HG03354 (cell line): Measurements from ENCODE around the gene KCNQ1OT1.

Experiments used
- ATAC-seq: cut with Tn5 transposase; IDR thresholded peaks from one replicate; pipeline ENCODE4 v1.9.1; 2021; ENCODE audit warnings: mild to moderate bottlenecking; ENCODE audit not compliant: unreplicated experiment, poor library complexity, severe bottlenecking

KCNQ1OT1 gene

DNA sequence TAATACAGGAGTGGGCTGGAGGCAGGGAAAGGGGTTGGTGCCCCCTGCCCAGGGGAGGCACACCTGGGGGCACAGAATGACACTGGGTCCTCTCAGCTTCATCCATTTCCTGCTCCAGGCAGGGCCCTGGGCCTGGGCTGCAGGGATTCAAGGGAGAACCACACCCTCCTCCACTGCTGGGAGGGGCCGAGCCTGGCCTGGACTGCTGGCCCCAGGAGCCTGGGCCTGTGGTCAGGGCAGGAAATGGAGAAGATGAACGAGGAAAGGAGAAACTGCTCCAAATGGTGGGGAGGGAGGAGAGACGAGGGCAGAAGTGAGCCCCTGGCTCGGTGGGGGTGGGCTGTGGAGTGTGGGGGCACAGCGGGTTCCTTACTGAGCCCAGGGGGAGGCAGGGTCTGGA, 38.1 kb upstream of the KCNQ1OT1 start:
- no peak for ATAC-seq

DNA sequence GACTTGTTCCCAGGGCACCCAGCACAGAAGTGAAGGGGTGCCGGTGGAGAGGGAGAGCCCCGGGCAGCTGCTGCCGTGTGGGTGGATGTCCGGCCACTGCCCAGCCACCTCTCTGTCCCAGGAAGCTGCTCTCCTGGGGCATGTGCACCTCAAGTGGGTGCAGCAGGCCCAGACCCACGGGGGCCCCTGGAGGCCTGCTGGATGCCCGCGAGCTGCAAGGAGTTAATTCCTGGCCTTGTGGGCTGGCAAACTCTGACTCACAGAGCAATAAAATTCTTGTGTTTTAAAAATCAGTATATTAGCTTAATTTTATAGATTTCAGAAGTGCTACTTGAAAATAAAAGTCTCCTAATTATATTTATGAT, 37.4 kb upstream of the KCNQ1OT1 start:
- no peak for ATAC-seq

DNA sequence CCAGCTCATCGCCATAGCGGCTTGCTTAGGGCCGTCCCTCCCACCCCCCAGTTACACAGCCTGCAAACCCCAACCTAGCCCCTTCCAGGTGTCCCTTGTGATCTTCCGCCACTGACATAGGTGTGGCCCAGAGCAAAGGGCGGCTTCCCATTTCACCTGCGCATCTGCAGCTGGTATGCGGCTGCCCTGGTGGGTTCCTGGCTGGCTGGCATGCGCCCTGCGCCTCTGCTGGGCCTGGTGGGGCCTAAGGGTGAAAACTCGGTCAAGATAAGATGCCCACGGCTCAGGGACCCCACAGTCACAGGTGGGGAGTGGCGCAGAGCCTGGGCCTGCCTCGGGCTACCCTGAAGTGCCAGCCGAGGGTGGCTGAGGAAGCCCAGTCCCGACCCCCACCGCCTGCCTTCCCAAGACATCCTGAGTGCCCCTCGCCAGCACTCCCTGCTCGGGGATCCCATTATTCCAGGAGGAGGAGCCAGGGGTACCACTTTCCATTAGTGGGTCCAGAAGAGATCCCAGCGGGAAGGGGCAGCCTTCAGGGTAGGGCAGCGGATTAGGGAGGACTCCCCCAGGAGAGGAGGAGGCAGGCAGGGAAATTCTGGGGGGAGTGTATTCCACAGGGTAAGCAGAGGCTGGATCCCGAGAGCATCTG, 36.9 kb upstream of the KCNQ1OT1 start:
- no peak for ATAC-seq

DNA sequence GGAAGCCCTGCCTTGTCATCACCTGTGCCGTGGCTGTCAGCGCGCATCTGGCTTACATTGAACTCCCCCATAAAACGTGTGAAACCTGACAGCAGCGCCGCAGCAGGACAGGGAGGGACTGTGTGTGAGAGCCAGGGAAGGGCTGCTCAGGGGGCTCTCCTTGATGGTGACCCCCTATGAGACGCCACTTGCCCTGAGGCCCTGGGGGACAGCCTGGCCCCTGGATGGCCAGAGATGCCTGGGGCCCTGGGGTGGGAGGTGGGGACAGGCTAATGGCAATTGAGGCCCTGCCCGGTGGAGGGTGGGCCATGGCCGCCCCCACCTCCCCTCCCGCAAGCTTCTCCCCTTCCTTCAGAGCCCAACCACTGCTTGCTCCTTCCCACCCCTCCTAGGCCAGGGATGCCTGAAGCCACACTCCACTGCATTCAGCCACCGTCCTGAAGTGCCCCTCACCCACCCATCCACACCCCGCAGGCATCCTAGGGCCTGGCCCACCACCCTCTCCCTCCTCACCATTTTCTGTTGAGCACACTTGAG, 35.3 kb upstream of the KCNQ1OT1 start:
- ATAC-seq = no peak

DNA sequence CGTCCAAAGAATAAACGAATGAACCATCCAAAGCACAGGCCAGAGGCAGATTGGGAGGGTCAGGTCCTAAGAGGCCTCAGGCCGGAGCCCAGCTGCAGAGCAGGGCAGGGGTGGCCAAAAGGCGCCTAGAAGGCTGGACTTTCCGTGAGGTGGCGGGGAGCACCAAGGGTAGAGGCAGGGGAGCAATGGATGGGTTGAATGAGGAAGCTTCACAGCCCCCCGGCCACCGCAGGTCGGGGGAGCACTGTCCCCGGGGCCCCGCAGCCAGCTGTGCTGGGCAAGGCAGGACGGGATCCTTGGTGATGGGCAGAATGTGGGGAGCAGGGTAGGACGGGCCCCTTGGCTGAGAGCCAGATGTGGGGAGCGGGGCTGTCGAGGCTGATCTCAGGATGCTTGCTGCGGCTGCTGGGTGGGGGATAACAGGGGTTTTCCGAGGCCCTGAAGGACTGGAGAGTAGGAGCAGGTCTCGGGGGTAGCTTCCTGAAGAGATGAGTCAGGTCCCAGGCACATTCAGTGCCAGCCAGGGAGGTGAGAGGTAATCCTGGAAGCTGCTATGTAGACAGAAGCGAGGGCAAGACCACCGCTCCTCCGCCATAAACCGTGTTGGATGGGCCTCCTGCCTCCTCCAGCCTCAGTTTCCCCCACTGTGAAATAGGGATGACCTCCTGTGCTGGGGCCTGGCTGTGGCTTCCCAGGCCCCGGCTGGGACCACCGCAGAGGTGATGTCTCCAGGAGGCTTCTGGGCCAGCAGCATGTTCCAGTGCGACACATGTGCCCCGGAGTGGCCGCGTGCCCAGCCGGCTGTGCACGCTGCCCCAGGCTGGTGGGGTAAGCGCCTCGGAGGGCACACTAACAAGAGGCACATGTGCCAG, 34.6 kb upstream of the KCNQ1OT1 start:
- ATAC-seq = no peak

DNA sequence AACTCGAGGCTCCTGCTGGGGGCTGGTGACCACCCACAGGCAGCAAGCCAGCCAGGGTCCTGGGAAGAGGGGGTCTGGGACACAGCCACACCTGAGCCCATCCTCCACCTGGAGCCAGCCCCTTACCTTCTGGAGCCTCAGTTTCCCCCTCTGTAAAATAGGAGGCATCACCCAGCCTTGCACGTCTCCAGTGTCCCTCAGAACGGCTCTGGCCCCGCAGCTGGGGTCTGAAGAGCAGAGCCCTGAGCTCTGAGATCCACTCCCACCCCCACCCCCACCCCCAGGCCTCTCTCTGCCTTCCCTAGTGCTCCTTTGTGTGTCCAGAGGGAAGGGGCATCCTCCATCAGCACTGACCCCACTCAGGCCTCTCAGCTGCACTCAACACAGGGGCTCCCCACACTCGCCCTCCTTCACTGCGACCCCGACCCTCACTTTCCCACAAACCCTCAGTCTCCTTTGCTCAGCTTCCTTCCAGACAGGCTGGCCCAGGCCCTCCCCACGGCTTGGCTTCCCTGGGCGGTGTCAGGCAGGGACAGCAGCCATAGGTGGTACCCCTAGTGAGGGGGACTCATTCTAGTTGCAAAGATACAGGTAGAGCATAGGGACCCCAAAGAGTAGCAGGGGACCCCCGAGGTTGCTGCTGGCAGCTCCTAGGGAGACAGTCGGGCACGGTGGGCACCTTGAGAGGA, 33.3 kb upstream of the KCNQ1OT1 start:
- no peak for ATAC-seq

DNA sequence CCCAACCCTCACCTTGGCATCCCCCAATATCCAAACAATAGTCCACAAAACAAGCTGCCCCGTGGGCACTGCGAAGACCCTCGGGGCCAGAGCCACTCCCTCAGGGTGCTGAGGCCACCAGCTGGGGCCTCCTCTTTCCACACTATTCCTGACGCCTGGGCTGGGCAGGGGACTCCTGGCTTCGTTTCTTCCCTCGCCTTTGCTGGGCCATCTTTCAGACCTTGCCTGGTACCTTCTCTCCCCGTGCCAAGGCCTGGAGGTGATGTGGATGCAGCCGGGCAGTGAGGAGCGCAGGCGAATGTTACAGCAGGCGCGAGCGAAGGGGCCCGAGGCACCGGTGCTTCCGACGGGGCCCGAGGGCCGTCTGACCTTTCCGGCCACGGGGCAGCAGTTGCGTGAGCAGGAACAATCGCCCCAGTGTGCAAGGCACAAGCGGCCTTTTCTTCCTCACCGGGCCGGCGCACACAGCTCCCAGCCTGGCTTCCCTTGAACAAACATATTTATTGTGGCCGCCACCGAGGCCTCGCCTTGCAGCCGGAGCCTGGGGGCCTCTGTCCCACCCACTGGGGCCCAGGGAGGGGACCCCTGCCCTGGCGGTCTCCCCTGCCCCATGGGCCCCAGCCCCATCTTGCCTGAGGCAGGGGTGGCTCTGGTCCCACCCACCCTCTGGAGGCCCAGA, 32.6 kb upstream of the KCNQ1OT1 start:
- no peak for ATAC-seq

DNA sequence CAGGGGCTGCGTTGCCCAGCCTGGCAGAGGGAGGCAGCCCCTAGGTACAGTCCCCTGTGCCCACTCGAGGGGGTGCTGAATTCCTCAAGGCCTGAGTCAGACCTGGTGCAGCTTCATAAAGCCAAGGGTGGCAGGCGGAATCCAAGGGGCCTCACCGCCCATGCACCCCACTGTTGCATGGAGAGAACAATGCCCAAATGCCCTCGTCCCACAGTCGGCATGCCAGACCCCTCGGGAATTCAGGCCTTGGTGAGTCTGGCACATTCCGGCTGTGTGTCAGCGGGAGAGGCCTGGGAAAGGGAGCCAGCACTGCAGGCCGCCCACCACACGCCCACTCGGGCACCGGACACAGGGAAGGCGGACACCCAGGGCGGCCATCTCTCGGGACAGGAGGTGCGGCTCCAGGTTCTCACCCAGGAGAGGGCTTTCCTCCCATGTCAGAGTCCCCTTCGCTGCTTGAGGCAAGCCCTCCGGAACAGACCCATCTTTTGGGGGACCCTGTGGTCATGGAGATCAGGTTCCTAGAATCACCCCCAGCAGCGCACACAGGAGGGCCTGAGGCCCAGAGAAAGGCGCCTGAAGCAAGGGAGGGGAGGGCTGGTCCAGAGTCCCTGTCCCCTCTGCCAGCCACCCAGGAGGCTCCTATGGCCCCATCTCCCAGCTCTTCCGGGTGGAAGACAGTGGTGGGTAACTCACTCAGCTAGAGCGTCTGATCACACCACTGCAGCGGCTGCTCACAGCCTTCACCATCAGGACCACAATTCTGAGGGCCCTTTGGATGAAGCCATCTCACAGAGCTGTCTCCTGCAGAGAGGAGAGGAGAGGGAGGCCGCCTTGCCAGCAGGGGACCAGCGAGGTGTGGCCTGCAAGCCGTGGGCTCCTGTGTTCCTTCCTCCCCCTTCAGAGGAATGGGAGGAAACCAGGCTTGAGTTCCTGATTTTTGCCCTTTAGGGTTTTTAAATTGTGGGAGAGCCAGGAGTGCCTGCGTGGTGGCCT, 31.6 kb upstream of the KCNQ1OT1 start:
- no peak for ATAC-seq

DNA sequence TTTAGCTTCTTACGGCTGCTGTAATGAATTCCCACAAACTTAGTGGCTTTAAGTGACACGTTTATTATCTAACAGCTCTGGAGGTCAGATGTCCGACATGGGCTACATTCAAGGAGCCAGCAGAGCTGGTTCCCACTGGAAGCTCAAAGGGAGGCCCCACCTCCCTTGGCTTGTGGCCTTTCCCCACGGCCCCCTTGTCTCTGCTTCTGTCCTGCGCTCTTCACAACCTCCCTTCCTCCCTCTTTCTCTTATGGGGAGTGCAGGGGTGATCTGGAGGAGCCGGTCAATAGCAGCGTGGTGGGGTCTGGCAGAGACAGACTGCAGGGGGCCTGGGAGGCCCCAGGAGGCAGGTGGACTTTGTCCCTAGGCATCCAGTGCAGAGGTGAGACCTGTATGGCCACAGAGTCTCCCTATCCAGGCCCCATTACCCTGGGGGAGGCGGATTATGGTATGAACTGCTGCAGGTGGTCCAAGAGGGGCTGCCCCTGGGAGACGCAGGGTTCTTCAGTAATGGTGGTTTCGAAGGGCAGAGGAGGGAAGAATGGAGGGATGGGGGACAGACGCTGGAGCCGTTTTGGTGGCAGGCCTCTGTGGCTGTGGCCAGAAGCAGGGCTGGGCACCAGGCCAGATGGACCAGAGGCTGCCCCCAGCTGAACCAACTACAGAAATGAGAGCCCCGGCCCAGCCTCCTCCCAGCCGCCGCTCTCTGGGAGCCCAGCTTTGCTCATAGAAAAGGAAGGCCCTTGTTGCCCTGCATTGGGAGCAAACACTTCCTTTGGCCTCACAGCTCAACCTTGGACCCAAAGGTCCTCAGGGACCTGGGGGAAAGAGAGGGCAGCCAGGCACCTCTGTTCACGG, 30.7 kb upstream of the KCNQ1OT1 start:
- no peak for ATAC-seq

DNA sequence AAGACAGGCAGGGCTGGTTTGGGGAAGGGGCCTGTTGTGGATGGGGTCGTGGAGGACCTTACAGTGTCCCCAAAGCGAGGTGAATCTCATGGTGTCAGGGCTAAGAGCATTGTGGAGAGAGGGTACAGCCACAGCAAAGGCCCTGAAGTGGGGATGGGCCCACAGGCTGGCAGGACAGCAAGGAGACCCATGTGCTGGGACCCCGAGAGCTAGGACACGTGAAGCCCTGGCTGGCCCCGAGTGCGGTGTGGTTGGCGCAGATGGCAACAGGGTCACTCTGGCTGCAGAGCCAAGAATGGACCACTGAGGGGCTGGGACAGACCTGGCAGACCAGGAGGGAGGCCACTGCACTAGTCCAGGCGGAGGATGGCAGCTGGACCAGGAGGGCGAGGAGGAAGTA, 30.0 kb upstream of the KCNQ1OT1 start:
- no peak for ATAC-seq

DNA sequence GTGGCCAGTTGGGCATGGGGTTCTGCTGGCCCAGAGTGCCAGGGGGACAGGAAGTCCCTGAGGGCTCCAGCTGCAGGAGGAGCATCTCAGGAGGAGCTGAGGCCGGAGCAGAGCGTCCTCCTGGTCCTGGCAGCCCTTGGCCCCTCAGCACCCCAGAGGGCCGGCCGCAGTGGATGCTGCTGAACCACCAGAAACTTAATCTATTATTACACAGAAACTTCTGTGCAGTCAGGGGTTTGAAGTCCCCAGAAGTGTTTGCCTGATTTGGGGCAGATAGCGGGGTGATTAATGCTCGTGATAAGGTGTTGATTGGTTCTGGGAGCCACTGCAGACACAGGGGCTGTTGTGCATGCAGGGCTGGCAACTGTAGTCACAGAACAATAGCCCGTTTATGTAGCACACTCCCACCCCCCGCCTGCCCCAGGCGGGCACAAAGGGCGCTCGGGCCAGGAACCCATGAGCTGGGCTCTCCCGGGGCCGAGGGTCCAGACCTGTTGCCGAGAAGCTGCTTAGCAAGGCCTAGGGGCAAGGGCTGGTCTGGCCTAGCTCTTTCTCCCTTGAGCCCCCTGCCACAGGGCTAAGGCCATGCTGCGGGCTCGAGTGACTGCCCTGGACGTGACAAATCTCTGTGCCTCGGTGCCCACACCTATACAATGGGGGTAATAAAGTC, 29.0 kb upstream of the KCNQ1OT1 start:
- ATAC-seq = no peak

DNA sequence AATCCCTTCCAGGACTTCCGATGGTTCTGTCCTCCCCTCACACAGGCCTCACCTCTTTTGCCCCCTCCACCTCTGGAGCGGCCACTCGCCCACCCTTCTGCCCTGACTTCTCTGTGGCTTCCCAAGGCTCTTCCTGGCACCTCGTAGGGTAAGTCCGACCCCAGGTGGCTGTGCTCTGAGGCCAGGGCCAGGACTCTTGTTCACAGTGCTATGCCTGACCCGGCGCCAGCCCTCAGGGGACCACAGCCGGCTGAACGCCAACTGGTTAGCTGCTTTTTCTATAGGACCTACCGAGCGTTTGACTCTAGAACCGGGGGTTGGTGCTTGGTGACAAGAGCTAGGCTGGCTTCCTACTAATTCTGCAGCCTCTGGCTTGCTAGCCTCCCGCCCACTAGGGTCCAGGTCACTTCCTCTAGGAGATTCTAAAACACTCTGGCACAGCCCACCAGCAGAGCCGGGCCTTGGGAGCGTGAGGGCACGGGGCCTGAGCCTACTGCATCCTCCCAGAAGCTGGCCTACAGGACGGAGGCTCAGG, 28.4 kb upstream of the KCNQ1OT1 start:
- ATAC-seq = no peak

DNA sequence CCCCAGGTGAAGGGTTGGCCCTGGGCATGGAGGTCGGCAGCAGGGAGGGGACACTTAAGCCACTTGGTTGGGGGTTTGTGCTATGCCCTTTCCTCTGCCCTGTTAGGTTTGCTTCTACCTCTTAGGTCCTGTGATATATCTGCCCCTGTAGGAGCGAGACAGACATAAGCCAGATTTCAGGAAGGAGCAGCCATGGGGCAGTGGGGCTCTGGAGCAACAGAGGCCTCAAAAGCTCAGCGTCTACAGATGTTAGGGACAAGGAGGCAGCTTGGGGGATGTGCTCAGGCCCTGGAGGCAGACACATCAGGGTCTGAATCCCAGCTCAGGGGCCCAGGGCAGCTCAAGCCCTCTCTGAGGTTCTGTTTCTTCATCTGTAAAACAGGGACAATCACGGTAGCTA, 27.2 kb upstream of the KCNQ1OT1 start:
- ATAC-seq = no peak

DNA sequence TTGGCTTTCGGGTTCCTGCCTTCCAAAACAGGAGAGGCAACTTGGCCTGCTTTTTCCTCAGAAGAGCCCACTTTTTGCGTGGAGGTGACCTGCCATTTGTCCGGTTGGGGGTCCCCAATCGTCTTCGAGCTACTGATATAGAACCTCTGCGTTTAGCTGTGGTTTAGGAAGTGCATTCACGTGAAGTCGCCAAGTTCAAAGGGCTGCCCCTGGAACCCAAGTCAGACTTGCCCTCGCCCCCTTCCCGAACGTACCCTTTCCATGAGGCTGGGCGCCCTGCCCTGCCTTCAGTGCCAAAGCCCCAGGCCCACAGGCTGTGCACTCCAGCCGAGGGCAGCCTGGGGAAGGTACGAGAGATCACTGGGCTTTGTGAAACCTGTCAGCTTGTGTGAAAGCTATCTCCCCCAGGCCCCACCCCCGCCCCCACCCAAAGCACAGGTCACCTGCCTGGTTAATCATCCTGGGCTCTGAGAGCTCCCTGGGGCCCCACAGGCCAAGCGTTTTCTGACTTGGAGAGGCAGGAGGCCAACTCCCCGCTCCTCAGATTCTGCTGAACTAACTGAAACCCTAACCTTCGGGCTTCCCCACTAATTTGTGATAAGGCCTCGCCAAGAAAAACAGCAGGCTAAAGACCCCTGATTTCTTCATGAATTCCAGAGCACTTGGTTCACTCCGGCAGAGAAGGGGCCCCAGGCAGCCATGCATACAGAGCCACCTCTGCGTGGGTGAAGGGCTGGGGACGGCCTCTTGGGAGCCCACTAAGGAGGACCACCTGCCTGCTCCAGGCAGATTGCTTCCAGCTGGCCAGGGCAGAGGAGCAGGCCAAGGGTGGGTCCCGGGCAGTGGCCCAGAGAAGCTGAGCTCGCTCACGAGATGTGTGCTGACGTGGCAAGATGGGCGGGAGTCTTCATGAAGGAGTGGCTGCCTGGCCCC, 25.8 kb upstream of the KCNQ1OT1 start:
- ATAC-seq = no peak

DNA sequence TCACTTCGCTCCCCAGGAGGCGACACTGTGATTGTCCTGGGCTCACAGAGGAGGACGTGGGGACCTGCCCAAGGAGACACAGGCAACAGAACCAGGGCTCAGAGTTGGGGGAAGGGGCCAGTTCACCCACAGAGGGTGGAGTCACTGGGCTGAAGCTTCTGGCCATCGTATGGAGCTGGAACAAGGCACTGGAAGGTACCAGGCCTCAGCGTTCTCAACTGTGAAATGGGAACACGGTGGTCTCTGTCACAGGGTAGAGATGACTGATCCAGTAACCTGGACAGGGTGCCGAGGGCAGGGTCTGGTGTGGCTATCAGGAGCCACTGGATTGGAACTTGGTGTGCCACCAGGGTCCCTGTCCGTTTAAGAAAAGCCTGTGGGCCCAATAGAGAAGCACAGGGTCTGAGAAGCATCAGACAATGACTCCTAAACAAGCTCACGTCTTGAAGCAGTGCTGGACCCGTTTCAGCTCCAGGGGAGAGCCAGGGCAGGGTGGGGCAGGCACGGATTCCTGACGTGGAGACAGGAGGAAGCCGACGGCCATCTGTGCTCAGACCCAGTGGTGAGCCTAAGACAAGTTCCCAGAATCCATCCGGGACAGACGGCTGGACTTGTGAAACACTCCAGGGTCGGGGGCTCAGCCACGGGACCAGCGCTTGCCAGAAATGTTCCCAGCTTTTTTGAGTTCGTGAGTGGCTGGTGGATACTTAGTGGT, 25.0 kb upstream of the KCNQ1OT1 start:
- ATAC-seq = no peak

DNA sequence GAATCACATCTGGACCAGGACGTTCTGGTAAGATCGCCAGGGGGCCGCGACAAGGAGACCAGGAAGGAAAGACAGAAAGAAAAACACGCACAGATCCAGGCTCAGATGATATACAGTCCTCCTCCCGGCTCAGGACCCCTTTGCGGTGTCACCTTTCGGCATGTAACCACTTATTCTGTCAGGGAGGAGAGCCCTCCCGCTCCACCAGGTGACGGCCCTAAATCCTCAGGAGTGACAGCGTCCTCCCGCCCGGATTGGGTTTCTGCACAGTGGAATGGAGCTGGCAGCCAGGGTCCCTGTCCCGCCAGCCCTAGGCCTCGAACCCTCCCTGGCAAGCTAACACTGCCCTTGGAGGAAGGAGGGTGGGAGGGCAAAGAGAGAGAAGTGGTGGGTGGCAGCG, 24.3 kb upstream of the KCNQ1OT1 start:
- no peak for ATAC-seq
